HG02852 (cell line): ENCODE data around the gene OGDH.
"Not testable (repeated sequence)": the region's sequence is repeated elsewhere in the genome, so short reads cannot be mapped to it uniquely, and the experiment has no call there.

Source experiments
- ATAC-seq: cut with Tn5 transposase; IDR thresholded peaks from one replicate; pipeline ENCODE4 v1.9.1; 2021; ENCODE audit warnings: mild to moderate bottlenecking, moderate library complexity; ENCODE audit not compliant: unreplicated experiment

Gene OGDH

DNA sequence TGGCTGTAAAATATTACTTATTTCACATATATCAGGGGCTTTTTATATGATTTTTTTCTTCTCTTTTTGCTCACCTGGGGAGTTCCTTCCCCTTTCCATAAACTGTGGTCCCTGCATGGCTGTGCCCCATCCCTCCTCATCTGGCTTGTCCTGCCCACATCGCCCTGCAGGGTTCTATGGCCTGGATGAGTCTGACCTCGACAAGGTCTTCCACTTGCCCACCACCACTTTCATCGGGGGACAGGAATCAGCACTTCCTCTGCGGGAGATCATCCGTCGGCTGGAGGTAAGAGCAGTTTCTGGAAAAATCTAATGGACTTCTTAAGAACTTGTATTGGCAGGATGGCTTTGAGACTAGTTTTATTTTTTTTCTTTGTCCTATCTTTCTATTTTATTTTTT lies 60.1 kb downstream of the OGDH start:
- no peak for ATAC-seq

GRCh38 chr7:44667190-44667589 lies 60.8 kb downstream of the OGDH start:
- no peak for ATAC-seq

DNA sequence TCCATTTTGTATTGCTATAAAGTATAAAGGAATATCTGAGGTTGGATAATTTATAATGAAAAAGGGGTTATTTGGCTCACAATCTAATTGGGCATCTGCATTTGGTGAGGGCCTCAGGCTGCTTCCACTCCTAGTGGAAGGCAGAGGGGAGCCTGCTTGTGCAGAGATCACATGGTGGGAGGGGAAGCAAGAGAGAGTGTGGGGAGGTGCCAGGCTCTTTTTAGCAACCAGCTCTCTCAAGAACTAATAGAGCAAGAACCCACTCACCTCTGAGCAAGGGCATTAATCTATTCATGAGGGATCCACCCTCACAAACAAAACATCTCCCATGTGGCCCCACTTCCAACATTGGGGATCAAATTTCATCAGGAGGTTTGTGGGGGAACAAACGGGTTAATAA lies 64.6 kb downstream of the OGDH start:
- ATAC-seq = no peak

GRCh38 chr7:44673324-44673723 lies 66.9 kb downstream of the OGDH start:
- no peak for ATAC-seq

- no peak for ATAC-seq
Observed at GRCh38 chr7:44673771-44674170, 67.3 kb downstream of the OGDH start.

- no peak for ATAC-seq
Observed at GRCh38 chr7:44674381-44674780, 68.0 kb downstream of the OGDH start.

GRCh38 chr7:44676776-44677175 lies 70.3 kb downstream of the OGDH start:
- ATAC-seq = no peak

- ATAC-seq = no peak
Observed at GRCh38 chr7:44678101-44678470, 71.7 kb downstream of the OGDH start.

DNA sequence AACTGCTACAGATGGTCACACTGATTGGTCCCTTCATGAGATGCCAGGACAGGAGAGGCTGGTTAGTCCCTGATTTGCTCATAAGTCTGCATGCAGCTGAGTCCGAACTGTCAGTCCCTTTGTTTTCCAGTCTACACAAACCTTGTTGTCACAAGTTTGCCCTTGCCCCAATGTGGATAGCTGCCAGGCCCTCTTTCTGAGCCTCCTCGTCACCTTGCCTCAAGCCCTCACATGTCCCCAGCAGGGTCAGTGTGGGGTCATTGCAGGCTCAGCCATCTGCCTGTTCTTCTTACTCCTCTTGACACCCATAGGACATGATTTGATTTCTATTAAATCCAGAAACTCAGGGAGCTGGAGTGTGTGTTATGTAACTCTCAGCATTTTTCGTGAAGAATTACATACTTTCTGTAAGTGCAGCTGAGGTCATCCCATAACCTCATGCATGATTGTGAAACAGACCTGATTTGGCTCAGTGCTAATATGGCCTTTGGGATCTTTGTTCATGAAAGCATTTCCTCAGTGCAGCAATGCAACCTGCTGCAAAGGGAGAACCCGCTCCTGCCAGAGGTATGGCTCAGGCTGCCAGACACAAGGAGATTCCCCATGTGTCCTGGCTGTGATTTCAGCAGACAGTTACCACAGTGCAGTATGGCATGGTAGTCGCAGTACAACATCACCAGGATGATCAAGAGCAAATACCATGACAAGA lies 72.2 kb downstream of the OGDH start:
- ATAC-seq = no peak

DNA sequence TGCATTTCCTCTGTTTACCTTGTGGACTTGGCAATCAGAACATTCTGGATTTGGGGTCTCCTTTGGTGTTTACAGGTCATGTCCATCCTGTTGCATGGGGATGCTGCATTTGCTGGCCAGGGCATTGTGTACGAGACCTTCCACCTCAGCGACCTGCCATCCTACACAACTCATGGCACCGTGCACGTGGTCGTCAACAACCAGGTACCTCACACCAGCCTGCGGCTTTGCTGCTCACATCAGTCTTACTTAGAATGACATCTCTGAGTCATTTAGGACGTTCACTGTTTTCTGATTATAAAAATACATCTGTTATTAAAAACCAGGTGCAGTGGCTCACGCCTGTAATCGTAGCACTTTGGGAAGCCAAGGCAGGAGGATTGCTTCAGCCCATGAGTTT lies 75.2 kb downstream of the OGDH start:
- no peak for ATAC-seq

GRCh38 chr7:44685723-44686122 lies 79.3 kb downstream of the OGDH start:
- ATAC-seq = no peak

GRCh38 chr7:44689427-44689826 lies 83.0 kb downstream of the OGDH start:
- ATAC-seq = no peak

DNA sequence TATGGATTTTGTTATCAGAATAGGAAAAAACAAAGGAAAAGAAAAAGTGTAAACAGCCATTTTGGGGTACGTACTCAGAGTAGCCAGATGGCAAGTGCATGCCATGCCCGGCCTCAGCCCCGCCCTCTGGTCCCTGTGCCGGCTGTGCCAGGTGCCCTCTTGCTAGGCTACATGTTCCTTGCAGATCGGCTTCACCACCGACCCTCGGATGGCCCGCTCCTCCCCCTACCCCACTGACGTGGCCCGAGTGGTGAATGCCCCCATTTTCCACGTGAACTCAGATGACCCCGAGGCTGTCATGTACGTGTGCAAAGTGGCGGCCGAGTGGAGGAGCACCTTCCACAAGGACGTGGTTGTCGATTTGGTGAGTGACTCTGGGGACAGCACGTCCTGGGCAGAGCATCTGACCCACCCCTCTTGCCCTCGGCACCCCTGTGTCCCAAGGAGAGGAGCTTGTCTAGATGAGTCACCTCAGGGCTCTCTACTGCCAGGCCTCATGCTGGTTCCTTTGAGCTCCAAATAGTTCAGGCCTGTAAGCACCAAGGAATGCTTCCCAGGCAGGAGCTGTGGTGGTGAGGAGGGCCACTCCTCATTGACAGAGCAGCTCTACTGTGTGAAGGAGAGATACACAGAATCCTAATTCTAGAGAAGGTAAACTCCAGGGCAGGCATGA lies 87.3 kb downstream of the OGDH start:
- ATAC-seq = no peak

DNA sequence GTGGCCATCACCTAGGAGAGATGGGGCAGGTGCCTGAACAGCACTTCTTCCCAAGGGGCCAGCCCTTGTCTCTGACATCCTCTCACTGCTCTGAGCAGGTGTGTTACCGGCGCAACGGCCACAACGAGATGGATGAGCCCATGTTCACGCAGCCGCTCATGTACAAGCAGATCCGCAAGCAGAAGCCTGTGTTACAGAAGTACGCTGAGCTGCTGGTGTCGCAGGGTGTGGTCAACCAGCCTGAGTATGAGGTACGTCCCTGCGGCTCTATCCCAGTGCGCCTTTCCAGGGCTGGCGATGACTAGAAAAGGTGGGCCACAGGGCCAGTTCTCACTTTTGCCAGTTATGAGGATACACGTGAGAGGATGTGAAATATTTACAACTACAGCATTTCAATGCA lies 87.9 kb downstream of the OGDH start:
- ATAC-seq = no peak

DNA sequence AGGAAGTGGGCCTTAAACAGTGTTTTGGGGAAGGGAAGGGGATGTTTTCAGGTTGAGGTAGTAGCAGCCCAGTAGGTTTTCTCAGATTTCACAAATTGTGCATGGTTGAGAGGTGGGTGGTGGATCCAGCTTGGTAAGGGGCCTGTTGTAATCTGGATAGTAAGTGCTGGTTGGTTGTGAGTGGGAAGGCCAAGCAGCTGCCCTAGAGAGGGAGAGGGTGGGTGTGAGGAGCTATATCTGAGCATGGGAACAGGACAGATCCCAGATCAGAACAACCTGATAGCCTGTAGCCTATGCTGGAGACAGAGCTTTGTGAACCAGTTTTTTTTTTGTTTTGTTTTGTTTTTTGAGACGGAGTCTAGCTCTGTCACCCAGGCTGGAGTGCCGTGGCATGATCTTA lies 88.3 kb downstream of the OGDH start:
- no peak for ATAC-seq

DNA sequence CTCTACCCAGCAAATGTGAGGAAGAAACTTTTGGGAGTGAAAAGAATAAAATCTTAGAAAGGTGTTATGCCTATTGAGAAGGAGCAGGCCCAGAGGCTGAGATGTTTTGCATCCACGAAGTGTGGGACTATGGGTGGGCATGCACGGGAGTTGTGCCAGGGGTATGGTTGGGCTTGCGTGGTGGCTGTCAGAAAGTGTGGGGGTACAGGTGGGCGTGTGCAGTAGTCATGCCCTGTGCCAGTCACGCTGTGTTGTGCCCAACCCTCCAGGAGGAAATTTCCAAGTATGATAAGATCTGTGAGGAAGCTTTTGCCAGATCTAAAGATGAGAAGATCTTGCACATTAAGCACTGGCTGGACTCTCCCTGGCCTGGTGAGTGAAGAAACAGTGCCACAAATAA lies 89.3 kb downstream of the OGDH start:
- ATAC-seq = no peak

- ATAC-seq = no peak
Observed at GRCh38 chr7:44696728-44697127, 90.3 kb downstream of the OGDH start.

- ATAC-seq = no peak
Observed at GRCh38 chr7:44697136-44698045, 91.0 kb downstream of the OGDH start.

DNA sequence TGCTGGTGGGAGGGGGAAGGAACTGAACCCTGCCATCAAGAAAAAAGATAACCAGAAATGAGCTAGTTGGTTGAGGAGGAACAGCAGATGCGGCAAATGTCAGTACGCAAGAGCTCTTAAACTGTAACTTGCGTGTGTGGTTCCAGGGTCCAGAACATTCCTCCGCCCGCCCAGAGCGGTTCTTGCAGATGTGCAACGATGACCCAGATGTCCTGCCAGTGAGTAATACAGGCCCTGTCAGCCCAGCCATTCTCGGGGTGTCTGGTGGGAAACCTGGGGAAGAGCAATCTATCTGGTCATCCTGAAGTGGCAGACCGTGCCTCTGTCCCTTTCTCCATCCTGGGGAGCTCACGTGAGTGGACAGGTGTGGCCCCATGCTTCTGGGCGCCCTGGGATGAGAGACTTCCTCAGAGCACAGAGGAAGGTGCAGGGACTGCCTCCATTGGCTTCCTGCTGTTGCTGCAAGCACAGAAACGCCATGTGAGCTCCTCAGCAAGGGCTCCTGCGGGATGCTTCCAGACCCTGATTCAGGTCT lies 91.7 kb downstream of the OGDH start:
- ATAC-seq = no peak

GRCh38 chr7:44699598-44699997 lies 93.2 kb downstream of the OGDH start:
- not testable (repeated sequence) for ATAC-seq

DNA sequence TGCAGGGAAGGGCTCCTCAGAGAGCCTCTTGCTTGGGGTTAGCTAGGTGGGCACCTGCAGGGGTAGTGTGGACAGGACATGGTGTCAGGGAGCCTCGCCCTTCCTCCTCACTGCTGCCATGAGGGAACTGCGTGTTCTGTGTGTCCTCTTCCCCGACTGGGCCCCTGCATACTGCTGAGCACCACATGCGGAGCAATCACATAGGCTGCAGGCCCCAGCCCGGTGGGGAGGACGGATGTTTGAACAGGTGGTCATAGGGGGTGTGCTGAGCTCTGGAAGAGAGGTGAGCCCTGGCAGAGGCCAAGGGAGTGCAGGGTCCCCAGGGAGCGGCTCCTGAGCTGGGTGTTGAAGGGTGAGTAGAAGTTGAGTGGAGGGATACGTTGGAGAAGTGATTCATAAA lies 93.9 kb downstream of the OGDH start:
- no peak for ATAC-seq

DNA sequence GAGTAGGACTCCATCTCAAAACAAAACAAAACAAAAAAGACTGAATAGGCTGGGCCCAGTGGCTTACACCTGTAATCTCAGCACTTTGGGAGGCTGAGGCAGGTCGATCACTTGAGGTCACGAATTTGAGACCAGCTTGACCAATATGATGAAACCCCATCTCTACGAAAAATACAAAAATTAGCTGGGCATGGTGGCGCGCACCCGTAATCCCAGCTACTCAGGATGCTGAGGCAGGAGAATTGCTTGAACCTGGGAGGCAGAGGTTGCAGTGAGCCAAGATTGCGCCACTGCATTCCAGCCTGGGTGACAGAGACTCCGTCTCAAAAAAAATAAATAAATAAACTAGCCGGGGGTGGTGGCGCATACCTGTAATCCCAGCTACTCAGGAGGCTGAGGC lies 97.0 kb downstream of the OGDH start:
- not testable (repeated sequence) for ATAC-seq
